Karpas-422 (cell line): ENCODE measurements around the gene LHB. TPM values are rescaled to one million over a fixed set of nuclear protein-coding genes. Genes with fewer than 3 reads are reported as not detected.
"Not testable (repeated sequence)": the region's sequence is repeated elsewhere in the genome, so short reads cannot be mapped to it uniquely, and the experiment has no call there.

Experiments used
- DNase-seq: peaks from one replicate; pipeline ENCODE4 v3.0.0-alpha.2; 2015
- H2AFZ ChIP-seq: fragments of 200-600 bp; sonication (generic); 2 replicates; pipeline ENCODE4 v1.6.1; 2014; ENCODE audit warnings: antibody characterized with exemption, low read length, mixed read lengths
- H3K27ac ChIP-seq: fragments of 200-600 bp; sonication (generic); 2 replicates; pipeline ENCODE4 v1.5.1; 2014; ENCODE audit warnings: mild to moderate bottlenecking, low read length, moderate library complexity
- H3K27me3 ChIP-seq: fragments of 200-600 bp; sonication (generic); 2 replicates; pipeline ENCODE4 v1.6.1; 2014; ENCODE audit warnings: low read length, mixed read lengths
- H3K36me3 ChIP-seq: fragments of 200-600 bp; sonication (generic); 2 replicates; pipeline ENCODE4 v1.6.1; 2014; ENCODE audit warnings: low read length, mixed read lengths; ENCODE audit not compliant: insufficient read depth
- H3K4me1 ChIP-seq: fragments of 200-600 bp; sonication (generic); 2 replicates; pipeline ENCODE4 v1.6.1; 2014; ENCODE audit warnings: mild to moderate bottlenecking, low read length, mixed read lengths
- H3K4me2 ChIP-seq: fragments of 200-600 bp; sonication (generic); 2 replicates; pipeline ENCODE4 v1.6.1; 2014; ENCODE audit warnings: low read length, low read depth, mild to moderate bottlenecking; ENCODE audit not compliant: poor library complexity, severe bottlenecking
- H3K4me3 ChIP-seq: fragments of 200-600 bp; sonication (generic); 2 replicates; pipeline ENCODE4 v1.5.1; 2014; ENCODE audit warnings: mild to moderate bottlenecking, antibody characterized with exemption, low read length, mixed read lengths
- H3K79me2 ChIP-seq: fragments of 200-600 bp; sonication (generic); 2 replicates; pipeline ENCODE4 v1.6.1; 2014; ENCODE audit warnings: mild to moderate bottlenecking, low read length, mixed read lengths
- H3K9ac ChIP-seq: fragments of 200-600 bp; sonication (generic); 2 replicates; pipeline ENCODE4 v1.6.0; 2014; ENCODE audit warnings: low read length
- H3K9me2 ChIP-seq: fragments of 200-600 bp; sonication (generic), shearing (Covaris generic); replicated peaks from 2 replicates; pipeline ENCODE4 v1.6.0; 2014; ENCODE audit warnings: mild to moderate bottlenecking, low read length, moderate library complexity; ENCODE audit not compliant: insufficient read depth
- H3K9me3 ChIP-seq: fragments of 300-700, 200-600 bp; sonication (generic); 2 replicates; pipeline ENCODE4 v1.6.1; 2014; ENCODE audit warnings: low read length, mixed read lengths
- H4K20me1 ChIP-seq: fragments of 200-600 bp; sonication (generic); 2 replicates; pipeline ENCODE4 v1.6.1; 2014; ENCODE audit warnings: mild to moderate bottlenecking, antibody characterized with exemption, low read length, low read depth; ENCODE audit not compliant: insufficient read depth
- total RNA-seq: library from RNA; depleted of rRNA; stranded (reverse); fragments of >200 nt; shearing (Covaris generic); gene quantifications from 2 replicates; pipeline ENCODE4 v1.2.3, GENCODE V29; 2014; ENCODE audit warnings: low replicate concordance

The LHB gene
- total RNA-seq, 1 experiment from 2014 or later = not detected

DNA sequence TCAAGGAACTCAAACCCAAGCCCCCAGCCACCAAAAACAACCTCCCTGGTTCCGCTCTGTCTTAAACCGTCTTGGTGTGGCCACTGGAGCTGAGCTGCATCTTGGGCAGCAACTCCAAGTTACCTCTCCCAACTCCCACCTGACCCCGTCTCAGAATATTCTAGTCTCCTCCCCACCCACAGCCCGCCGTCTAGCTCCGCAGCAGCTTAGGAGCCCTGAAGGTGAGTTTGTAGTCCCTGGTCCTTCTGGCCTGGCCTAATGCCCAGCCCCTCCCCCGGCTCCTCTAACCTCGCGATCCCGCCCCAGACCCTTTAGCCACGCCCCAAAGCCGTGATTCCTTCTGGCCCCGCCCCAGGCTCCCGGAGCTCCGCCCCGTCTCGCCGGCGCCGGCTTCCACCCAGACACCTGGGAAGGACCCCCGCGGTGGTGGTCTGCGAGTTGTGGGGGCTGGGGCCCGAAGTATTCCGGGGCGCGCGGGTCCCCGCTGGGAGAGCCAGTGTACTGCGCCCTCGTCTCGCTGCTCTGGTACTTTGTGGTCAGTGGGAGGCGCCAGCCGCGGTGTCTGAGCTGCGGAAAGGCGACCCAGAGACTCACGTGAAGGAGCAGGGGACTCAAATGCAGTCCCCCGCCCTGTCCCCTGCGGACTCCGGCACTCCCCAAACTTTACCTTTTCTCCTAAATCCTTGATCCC, 2.5 kb upstream of the LHB start:
- H2AFZ ChIP-seq = no peak overlapping the region
- H3K27ac ChIP-seq = no peak overlapping the region
- DNase-seq = peak; percentile 75
- peaks cover 23% of the 10 kb centered on the region; the same call in 1 of the 2 replicates for H4K20me1 ChIP-seq
- no peaks in the 10 kb centered on the region for H3K9me2 ChIP-seq
- no peaks in the 10 kb centered on the region for H3K9me3 ChIP-seq
- H3K4me3 ChIP-seq = no peak overlapping the region
- no peak overlapping the region for H3K9ac ChIP-seq
- H3K79me2 ChIP-seq = no peaks in the 10 kb centered on the region
- no peaks in the 10 kb centered on the region for H3K27me3 ChIP-seq
- H3K4me2 ChIP-seq = no peak overlapping the region
- peaks cover 16% of the 10 kb centered on the region for H3K4me1 ChIP-seq
- no peaks in the 10 kb centered on the region for H3K36me3 ChIP-seq

DNA sequence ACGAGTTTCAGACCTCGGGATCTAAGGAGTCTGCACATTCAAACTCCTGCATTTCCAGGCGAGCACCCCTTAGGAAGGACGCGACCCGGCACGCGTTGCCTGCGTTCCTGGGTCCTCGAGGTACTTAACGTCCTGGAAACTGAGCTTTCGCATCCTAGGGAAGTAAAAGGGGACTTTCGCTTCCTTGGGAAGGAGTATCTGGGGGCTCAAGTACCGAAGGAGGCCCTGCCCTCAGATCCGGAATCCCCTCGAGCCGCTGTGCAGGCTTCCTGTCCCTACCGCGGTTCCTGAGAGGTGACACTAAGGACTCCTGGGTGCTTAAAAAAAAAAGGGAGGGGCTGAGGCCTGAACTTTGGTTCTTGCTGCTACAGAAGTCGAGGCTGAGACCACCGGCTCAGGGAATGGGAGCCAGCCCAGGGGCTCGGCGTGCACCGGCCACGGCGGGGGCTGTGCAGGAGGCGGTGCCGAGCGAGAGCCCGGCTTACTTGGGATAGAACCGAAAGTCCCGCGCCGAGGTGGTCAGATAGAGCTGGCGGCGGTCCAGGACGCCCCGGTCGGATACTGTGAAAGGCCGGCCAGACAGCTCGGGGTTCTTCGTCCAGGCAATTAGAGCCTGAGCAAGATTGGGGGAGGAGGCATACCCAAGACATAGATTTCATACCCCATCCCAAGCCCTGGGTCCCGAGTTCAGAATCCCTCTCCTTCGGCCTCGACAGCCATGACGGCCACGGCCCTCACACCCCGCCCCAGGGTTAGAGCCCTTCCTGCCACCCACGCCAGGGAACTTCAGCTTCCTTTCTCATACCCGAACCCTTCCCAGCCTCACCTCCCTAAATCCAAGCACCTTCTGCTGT, 1.7 kb upstream of the LHB start:
- not testable (repeated sequence) for H3K36me3 ChIP-seq, H3K4me2 ChIP-seq, H3K27me3 ChIP-seq, H3K79me2 ChIP-seq, H3K9ac ChIP-seq, H3K4me3 ChIP-seq, H3K27ac ChIP-seq, H2AFZ ChIP-seq, H3K9me3 ChIP-seq, H3K9me2 ChIP-seq
- H3K4me1 ChIP-seq = peaks cover 16% of the 10 kb centered on the region
- peak; percentile 46 for DNase-seq
- H4K20me1 ChIP-seq = peaks cover 27% of the 10 kb centered on the region; the same call in 1 of the 2 replicates

DNA sequence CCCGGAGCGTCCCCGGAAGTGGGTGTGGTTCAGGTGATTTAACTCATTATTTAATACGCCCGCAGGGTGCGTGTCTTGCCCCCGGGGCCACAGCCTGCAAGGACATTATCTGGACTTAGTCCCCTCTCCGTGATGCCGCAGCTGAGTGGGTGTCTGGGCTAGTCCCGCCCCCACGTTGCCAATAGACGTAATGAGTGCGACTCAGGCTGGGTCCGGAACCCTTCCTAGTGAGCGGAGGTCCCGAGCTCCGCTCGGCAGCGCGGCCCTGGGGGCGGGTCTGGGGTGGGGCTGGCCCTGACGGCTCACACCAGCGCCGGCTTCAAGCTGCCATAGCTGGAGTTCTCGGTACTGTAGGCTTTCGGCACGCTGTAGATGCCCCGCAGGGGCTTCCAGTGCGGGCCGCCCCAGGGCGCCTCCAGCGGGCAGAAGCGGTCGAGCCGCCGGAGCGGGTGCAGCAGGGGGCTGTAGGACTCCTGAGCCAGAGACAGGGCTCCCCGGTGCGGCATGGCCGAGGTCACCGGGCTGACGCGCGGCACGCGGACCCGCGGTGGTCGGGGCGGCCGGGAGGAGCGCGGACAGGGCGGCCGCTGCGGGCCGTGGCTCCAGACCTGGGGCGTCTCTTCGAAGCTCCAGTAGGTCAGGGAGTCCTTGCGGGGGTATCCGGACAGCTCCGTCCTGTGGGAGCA, 918 bp upstream of the LHB start:
- Histone ChIP-seq H3K4me1 (peaks cover 16% of the 10 kb centered on the region), H3K4me2 (no peak overlapping the region)

DNA sequence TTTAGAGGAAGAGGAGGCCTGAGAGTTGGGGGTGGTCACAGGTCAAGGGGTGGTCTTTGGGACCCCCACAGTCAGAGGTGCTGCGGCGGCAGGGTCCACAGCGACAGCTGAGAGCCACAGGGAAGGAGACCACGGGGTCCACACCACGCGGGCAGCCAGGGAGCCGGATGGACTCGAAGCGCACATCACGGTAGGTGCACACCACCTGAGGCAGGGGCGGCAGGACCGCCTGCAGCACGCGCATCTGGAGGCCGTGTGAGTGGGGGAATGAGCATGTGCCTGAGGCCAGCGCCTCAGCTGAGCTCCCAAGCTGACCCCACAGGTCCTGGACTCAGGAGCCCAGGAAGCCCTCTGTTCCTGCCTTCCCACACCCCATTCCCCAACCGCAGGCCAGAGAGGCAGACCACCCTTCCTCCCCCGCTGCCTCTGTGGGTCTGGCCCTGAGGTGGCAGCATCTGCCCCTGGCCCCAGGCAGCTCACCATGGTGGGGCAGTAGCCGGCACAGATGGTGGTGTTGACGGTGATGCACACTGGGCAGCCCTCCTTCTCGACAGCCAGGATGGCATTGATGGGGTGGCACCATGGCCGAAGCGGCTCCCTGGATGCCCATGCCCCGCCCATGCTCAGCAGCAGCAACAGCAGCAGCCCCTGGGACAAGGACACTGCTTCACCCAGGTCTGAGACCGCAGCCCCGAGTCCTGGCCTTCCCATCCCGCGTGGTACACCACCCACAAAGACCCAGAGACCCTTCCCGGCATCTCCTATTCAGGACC, 638 bp downstream of the LHB start:
- no peaks in the 10 kb centered on the region for H3K9me2 ChIP-seq
- H3K4me2 ChIP-seq = no peak overlapping the region
- no peak overlapping the region for H2AFZ ChIP-seq
- H3K9ac ChIP-seq = no peak overlapping the region
- H3K27me3 ChIP-seq = no peaks in the 10 kb centered on the region
- H3K9me3 ChIP-seq = no peaks in the 10 kb centered on the region
- peaks cover 16% of the 10 kb centered on the region for H3K4me1 ChIP-seq
- no peaks in the 10 kb centered on the region for H3K79me2 ChIP-seq
- no peak for DNase-seq
- H4K20me1 ChIP-seq = peaks cover 22% of the 10 kb centered on the region; the same call in 1 of the 2 replicates
- H3K4me3 ChIP-seq = no peak overlapping the region
- H3K36me3 ChIP-seq = peaks cover 6% of the 10 kb centered on the region; the same call in 1 of the 2 replicates
- H3K27ac ChIP-seq = no peak overlapping the region

More for the DNA sequence above, 918 bp upstream of the LHB start:
- Histone ChIP-seq H3K79me2 (no peaks in the 10 kb centered on the region), H3K9me3 (no peaks in the 10 kb centered on the region), H3K9ac (no peak overlapping the region), H3K36me3 (peaks cover 6% of the 10 kb centered on the region; the same call in 1 of the 2 replicates), H3K9me2 (no peaks in the 10 kb centered on the region), H3K27me3 (no peaks in the 10 kb centered on the region), H2AFZ (no peak overlapping the region), H4K20me1 (peaks cover 27% of the 10 kb centered on the region; the same call in 1 of the 2 replicates), H3K4me3 (no peak overlapping the region), H3K27ac (no peak overlapping the region)
- peak; percentile 75 for DNase-seq

DNA sequence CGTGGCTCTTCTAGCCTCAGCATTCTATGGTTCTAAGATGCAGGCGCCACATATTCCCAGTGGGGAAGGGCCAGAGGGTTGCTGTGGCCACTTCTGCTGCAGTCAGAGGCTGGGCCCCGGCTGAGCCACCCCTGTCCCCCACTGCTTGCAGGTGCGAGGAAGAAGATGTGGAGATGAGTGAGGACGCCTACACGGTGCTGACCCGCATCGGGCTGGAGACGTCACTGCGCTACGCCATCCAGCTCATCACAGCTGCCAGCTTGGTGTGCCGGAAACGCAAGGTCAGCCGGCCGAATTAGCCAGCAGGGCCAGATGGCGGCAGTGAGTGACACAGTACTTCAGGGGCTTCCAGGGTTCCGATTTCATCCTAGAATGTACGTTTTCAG, 2.0 kb downstream of the LHB start:
- no peak overlapping the region for H3K9ac ChIP-seq
- no peaks in the 10 kb centered on the region for H3K79me2 ChIP-seq
- no peak overlapping the region for H2AFZ ChIP-seq
- no peaks in the 10 kb centered on the region for H3K9me2 ChIP-seq
- 0 out of 2 replicates have a peak, but pooled peaks cover 4% of the 10 kb centered on the region for H3K4me1 ChIP-seq
- H4K20me1 ChIP-seq = peaks cover 10% of the 10 kb centered on the region; the same call in 1 of the 2 replicates
- H3K36me3 ChIP-seq = peaks cover 6% of the 10 kb centered on the region; the same call in 1 of the 2 replicates
- no peaks in the 10 kb centered on the region for H3K27me3 ChIP-seq
- no peak overlapping the region for H3K4me2 ChIP-seq
- DNase-seq = no peak
- no peaks in the 10 kb centered on the region for H3K9me3 ChIP-seq
- H3K4me3 ChIP-seq = no peak overlapping the region
- H3K27ac ChIP-seq = no peak overlapping the region

DNA sequence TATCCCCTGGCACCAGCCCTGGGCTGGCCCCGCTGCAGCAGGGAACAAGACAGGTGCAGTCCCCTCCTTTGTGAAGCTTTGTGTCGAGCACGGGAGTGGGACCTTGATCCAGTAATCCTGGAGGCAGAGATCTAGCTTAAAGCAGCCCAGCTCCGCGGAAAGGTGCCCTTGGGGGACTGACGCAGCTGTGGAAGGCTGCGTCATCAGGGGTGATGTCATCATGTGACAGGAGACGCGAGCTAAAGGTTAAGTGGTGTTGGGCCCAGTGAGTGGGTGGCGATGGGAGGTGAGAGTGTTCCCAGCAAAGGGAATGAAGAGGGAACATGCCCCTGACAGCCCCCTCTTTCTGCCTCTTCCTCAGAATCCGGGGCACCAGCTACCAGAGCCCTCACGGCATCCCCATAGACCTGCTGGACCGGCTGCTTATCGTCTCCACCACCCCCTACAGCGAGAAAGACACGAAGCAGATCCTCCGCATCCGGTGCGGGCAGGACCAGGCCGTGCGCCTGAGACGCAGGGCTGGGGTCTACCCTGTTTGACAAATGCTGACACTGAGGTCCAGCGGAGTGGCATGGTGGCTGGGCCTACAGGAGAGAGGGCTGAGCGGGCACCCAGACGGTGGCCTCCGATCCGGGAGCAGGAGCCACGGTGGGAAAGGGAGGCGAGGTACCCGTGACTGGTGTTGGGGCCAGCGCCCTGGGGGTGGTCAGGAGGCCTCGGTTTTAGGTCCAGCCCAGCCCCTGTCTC, 2.6 kb downstream of the LHB start:
- no peaks in the 10 kb centered on the region for H3K27me3 ChIP-seq
- H3K27ac ChIP-seq = no peak overlapping the region
- H3K36me3 ChIP-seq = peaks cover 10% of the 10 kb centered on the region; the same call in 1 of the 2 replicates
- no peaks in the 10 kb centered on the region for H3K9me3 ChIP-seq
- H3K79me2 ChIP-seq = no peaks in the 10 kb centered on the region
- no peaks in the 10 kb centered on the region for H3K9me2 ChIP-seq
- no peak overlapping the region for H3K4me2 ChIP-seq
- no peak overlapping the region for H3K9ac ChIP-seq
- H3K4me3 ChIP-seq = no peak overlapping the region
- no peak for DNase-seq
- H3K4me1 ChIP-seq = 0 out of 2 replicates have a peak, but pooled peaks cover 4% of the 10 kb centered on the region
- peaks cover 5% of the 10 kb centered on the region; the same call in 1 of the 2 replicates for H4K20me1 ChIP-seq
- H2AFZ ChIP-seq = no peak overlapping the region

DNA sequence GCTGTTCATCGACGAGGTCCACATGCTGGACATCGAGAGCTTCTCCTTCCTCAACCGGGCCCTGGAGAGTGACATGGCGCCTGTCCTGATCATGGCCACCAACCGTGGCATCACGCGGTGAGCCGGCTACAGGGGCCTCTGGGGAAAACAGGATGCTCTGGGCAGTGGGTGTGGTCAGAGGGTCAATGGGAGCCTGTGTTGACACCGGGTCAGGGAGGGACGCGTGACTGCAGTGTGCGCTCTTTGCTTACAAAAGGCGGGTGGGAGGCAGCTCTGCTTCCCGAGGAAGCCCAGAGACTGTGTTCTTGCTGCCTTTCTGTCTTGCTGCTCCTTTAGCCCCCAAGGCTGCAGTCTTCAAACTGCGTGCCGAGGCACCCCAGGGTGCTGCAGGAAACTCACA, 5.7 kb downstream of the LHB start:
- Histone ChIP-seq H3K36me3 (peaks cover 22% of the 10 kb centered on the region), H4K20me1 (0 out of 2 replicates have a peak, but pooled peaks cover 8% of the 10 kb centered on the region), H3K9me3 (no peaks in the 10 kb centered on the region), H3K9me2 (no peaks in the 10 kb centered on the region), H3K27ac (no peak overlapping the region), H3K9ac (no peak overlapping the region), H3K4me2 (no peak overlapping the region), H3K4me1 (no peaks in the 10 kb centered on the region), H3K79me2 (no peaks in the 10 kb centered on the region), H3K27me3 (no peaks in the 10 kb centered on the region), H2AFZ (no peak overlapping the region), H3K4me3 (no peak overlapping the region)
- no peak for DNase-seq
